ENCODE measurements around the gene SEPTIN8.
"Not testable (repeated sequence)": the region's sequence is repeated elsewhere in the genome, so short reads cannot be mapped to it uniquely, and the experiment has no call there.

SEPTIN8 gene

DNA sequence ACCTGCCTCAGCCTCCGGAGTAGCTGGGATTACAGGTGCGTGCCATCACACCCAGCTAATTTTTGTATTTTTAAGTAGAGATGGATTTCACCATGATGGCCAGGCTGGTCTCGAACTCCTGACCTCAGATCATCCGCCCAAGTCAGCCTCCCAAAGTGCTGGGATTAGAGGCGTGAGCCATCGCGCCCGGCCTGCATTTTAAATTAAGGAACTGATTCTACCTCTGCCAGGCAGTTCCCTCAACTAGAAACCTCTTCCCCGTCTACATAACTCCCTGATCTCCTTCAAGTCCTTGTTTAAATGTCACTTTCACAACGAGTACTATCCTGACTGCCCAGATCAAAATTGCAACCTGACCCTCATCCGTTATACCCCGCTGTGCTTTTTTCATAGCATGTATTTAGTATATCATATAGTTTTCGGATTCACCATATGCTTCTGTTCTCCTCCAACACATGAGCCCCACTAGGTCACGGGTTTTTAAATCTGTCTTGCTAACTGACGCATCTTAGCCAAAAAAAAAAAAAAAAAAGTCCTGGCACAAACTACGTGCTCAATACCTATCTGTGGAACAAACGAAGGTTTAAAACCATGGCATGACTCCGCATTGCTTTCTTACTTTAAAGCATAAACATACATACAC lies 35.2 kb upstream of the SEPTIN8 start:
- DNase-seq: no peak

DNA sequence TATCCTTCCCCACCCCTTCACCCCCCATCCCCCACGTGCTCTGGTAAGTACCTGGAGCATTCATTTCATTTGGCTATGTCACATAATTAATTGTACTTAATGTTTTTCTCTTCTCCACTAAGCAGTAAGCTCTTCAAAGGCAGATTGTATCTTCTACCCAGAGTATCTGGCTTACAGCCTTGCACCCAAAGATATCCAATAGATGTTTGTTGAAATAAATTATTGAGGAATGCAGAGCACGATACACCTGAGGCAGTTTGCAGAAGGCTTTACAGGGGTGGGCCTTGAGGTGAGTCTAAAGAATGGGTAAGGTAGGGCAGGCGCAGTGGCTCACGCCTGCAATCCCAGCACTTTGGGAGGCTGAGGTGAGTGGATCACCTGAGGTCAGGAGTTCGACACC lies 33.6 kb upstream of the SEPTIN8 start:
- DNase-seq: no peak

GRCh38 chr5:132808866-132809265 lies 31.8 kb upstream of the SEPTIN8 start:
- DNase-seq: no peak

- no peak for DNase-seq
These were observed 31.4 kb upstream of the SEPTIN8 start for GRCh38 chr5:132808448-132808847.

DNA sequence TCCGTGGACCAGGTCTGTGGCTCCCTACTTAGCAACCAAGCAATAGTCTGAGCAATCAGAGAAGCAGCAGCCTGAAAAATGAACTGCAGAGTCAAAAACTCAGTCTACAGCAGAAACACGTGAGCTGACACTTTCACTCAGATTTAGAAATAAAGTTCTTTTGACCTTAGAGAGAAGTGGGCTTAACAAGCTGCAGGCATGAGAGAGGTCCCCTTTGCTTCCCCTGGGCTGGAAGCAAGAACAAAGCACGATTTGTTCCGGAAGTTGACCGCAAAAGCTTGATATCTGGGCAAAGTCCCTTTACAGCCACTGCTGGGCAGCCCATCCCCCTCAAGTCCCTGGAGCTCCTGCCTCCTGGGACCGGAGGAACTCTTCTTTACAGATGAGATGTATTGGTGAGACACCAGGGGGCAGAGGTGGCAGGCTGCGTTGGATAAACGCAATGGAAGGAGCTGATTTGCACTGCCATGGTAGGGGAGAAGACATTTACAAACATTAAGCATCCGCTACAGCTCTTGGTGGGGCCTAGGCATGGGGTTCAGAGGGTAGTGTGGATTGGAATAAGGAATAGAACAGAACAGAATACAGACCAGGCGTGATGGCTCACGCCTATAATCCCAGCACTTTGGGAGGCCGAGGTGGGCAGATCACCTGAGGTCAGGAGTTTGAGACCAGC lies 30.3 kb upstream of the SEPTIN8 start:
- DNase-seq: no peak

DNA sequence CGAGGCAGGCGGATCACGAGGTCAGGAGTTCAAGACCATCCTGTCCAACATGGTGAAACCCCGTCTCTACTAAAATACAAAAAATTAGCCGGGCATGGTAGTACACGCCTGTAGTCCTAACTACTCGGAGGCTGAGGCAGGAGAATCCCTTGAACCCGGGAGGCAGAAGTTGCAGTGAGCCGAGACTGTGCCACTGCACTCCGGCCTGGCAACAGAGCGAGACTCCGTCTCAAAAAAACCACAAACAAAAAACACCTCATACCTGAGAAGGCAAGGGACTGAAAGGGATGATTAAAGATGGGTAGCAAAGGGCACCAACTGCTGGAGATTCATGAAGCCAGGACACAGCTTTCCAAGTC lies 29.7 kb upstream of the SEPTIN8 start:
- DNase-seq: not testable (repeated sequence)

GRCh38 chr5:132805872-132806271 lies 28.8 kb upstream of the SEPTIN8 start:
- not testable (repeated sequence) for DNase-seq

DNA sequence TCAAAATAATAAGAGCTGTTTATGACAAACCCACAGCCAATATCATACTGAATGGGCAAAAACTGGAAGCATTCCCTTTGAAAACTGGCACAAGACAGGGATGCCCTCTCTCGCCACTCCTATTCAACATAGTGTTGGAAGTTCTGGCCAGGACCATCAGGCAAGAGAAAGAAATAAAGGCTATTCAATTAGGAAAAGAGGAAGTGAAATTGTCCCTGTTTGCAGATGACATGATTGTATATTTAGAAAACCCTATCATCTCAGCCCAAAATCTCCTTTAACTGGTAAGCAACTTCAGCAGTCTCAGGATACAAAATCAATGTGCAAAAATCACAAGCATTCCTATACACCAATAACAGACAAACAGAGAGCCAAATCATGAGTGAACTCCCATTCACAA lies 27.2 kb upstream of the SEPTIN8 start:
- DNase-seq: not testable (repeated sequence)

- not testable (repeated sequence) for DNase-seq
These were observed 25.6 kb upstream of the SEPTIN8 start for GRCh38 chr5:132802685-132803066.

- DNase-seq: no peak
These were observed 25.1 kb upstream of the SEPTIN8 start for GRCh38 chr5:132802044-132802684.

- DNase-seq: no peak
These were observed 23.5 kb upstream of the SEPTIN8 start for GRCh38 chr5:132800545-132800944.

DNA sequence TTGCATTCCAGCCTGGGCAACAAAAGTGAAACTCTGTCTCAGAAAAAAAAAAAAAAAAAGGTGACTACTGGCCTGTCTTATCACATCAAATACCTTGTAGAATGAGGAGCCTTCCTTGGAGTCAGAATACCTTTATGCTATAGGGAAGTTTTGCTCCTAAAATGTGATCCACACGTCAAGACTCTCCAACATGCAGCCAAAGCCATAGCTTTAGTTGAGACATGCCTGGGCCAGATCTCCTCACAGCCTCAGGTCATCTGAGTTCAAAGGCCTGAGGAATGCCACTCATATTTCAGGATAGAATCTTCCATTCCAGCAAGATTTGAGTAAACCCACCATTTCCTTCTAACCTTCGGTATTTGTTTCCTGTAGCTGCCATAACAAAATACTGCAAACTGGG lies 22.4 kb upstream of the SEPTIN8 start:
- no peak for DNase-seq

GRCh38 chr5:132797651-132798050 lies 20.6 kb upstream of the SEPTIN8 start:
- no peak for DNase-seq

- no peak for DNase-seq
These were observed 14.0 kb upstream of the SEPTIN8 start for GRCh38 chr5:132791026-132791425.

GRCh38 chr5:132790201-132790865 lies 13.3 kb upstream of the SEPTIN8 start:
- no peak for DNase-seq

DNA sequence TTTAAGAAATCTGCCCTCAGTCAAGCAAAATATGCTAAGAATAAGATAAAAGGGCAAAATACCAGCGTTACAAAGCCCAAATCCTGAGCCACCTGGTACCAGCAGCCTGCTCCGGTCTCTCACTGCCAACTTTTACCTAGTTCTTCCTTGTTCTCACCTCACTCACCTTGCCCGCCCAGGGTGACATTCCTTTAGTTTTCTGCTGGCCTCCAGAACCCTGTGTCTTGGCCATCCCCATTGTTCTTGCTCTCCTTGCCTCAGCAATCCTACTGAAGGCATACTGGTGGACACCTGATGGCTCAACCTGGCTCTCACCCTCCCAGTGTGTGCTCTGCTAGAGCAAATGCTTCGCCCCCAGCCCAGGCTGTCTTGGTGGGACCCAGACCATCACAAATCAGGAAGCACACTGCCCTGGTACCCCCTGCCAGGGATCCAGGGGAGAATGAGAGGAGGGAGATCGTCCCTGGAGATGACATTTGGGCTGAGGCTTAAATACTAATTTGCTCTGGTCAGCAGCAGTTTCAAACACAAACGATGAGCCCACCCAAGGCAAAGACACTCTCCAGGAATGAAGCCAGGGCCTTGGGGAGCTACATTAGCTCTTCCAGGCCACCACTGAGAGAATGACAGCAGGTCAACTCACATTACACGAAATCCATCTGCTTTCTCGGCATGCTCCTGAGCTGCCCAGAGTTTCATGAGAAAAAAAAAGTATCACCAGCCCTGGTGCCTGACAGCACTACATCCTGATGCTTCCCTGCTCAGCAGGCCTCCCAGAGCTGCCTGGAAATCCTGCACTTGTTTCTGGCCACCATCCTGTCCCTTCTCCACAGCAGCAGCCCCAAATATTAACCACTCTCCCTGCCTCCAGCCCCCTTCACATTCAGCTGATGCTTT lies 12.2 kb upstream of the SEPTIN8 start:
- no peak for DNase-seq

DNA sequence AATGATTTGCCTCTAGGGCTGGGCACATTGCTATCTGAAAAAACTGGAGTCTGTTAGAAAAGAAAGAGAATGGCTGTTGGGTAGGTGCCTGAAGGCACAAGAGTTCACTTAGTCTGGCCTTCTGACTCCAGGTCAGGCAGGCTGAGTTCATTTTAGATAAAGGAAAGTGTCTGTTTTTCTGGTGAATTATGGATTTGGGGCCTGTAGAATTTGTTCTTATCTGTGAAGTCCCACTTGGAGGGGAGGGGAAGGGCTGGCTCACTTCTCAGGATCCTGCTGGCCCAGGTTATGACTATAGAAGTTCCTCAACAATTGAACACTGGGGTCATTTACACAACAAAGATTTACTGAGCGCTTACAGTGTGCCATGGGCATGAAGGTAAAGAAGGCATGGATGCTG lies 11.5 kb upstream of the SEPTIN8 start:
- no peak for DNase-seq

- no peak for DNase-seq
These were observed 10.0 kb upstream of the SEPTIN8 start for GRCh38 chr5:132787076-132787475.

GRCh38 chr5:132785864-132786263 lies 8.8 kb upstream of the SEPTIN8 start:
- no peak for DNase-seq

DNA sequence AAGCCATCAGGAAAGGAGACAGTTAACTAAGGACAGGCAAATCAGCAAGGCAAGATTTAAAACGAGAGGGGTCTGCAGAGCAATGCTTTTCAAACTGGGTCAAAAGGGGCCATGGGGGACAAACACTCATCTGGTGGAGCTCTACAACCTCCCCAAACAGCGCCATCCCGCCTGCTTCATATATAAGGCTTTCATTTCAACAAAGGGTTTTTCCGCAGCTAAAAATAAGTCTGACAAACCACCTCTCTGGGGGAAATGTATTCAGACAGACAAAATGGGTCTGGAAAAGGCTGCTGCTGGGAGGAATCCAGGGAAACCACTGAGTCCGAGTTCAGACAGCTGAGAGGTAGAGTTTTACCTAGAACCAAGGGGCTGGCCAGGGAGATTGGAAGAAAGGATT lies 8.3 kb upstream of the SEPTIN8 start:
- no peak for DNase-seq

GRCh38 chr5:132782101-132782500 lies 5.1 kb upstream of the SEPTIN8 start:
- DNase-seq: no peak

- no peak for DNase-seq
These were observed 4.0 kb upstream of the SEPTIN8 start for GRCh38 chr5:132781029-132781428.

GRCh38 chr5:132780577-132780976 lies 3.5 kb upstream of the SEPTIN8 start:
- no peak for DNase-seq

Data from activated gamma-delta T cell treated with Interleukin-2 at 50 U/mL for 16 hours (primary cell).